ENCODE measurements around the gene DAZL.
"Not testable (repeated sequence)": the region's sequence is repeated elsewhere in the genome, so short reads cannot be mapped to it uniquely, and the experiment has no call there.

The DAZL gene

GRCh38 chr3:16618721-16619120 lies 13.5 kb upstream of the DAZL start:
- FAIRE-seq: peak; percentile 73
- TF ChIP-seq CTCF (IDR thresholded peaks at IDR 0.05; ENCODE audit: insufficient read depth, missing control alignments): no peak
- no peak for DNase-seq (ENCODE audit: insufficient read length, low spot score)

GRCh38 chr3:16617155-16617554 lies 11.9 kb upstream of the DAZL start:
- DNase-seq (ENCODE audit: insufficient read length, low spot score); FAIRE-seq: not testable (repeated sequence)

- FAIRE-seq (no peak), DNase-seq (ENCODE audit: insufficient read length, low spot score) (no peak)
- TF ChIP-seq CTCF (IDR thresholded peaks at IDR 0.05; ENCODE audit: insufficient read depth, missing control alignments): no peak
Observed at GRCh38 chr3:16616083-16616482, 10.9 kb upstream of the DAZL start.

GRCh38 chr3:16614033-16615031 lies 9.1 kb upstream of the DAZL start:
- no peak for DNase-seq (ENCODE audit: insufficient read length, low spot score)
- no peak for FAIRE-seq
- TF ChIP-seq CTCF (IDR thresholded peaks at IDR 0.05; ENCODE audit: insufficient read depth, missing control alignments): no peak

GRCh38 chr3:16609927-16610580 lies 4.8 kb upstream of the DAZL start:
- DNase-seq (ENCODE audit: insufficient read length, low spot score) (no peak), FAIRE-seq (no peak)
- no peak for TF ChIP-seq CTCF (IDR thresholded peaks at IDR 0.05; ENCODE audit: insufficient read depth, missing control alignments)

- DNase-seq (ENCODE audit: insufficient read length, low spot score): no peak
- FAIRE-seq: no peak
- TF ChIP-seq CTCF (IDR thresholded peaks at IDR 0.05; ENCODE audit: insufficient read depth, missing control alignments): no peak
Observed at GRCh38 chr3:16608816-16609215, 3.6 kb upstream of the DAZL start.

GRCh38 chr3:16607718-16608117 lies 2.5 kb upstream of the DAZL start:
- FAIRE-seq (no peak), DNase-seq (ENCODE audit: insufficient read length, low spot score) (no peak)
- TF ChIP-seq CTCF (IDR thresholded peaks at IDR 0.05; ENCODE audit: insufficient read depth, missing control alignments): no peak

Data from D721Med (cell line).